ENCODE data around the gene C2orf66.

DNA sequence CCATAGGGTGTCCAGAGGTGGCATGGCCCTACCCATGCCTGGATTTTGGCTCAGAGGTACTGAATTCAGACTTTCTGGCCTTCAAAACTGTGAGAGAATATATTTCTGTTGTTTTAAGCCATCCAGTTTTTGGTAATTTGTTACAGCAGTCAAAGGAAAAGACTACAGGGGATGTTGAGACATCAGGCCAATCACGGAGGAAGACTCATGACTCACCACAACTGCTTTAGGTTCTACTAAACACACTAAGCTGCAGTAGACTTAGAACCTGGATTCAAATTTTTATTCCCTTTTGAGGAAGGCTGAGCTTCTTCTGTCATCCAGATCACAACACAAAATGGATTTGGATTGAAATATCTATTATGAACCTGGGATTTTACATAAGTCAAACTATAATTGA, 12.0 kb upstream of the C2orf66 start:
- TF ChIP-seq, protein P1, sequence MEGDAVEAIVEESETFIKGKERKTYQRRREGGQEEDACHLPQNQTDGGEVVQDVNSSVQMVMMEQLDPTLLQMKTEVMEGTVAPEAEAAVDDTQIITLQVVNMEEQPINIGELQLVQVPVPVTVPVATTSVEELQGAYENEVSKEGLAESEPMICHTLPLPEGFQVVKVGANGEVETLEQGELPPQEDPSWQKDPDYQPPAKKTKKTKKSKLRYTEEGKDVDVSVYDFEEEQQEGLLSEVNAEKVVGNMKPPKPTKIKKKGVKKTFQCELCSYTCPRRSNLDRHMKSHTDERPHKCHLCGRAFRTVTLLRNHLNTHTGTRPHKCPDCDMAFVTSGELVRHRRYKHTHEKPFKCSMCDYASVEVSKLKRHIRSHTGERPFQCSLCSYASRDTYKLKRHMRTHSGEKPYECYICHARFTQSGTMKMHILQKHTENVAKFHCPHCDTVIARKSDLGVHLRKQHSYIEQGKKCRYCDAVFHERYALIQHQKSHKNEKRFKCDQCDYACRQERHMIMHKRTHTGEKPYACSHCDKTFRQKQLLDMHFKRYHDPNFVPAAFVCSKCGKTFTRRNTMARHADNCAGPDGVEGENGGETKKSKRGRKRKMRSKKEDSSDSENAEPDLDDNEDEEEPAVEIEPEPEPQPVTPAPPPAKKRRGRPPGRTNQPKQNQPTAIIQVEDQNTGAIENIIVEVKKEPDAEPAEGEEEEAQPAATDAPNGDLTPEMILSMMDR (IDR thresholded peaks at IDR 0.05): no peak
- TF ChIP-seq ZFX (IDR thresholded peaks at IDR 0.05; ENCODE audit: borderline replicate concordance): no peak
